MM.1S (cell line): ENCODE results near the gene C1orf56.

ENCODE experiments used
- DNase-seq: peaks from one replicate; pipeline ENCODE4 v3.0.0-alpha.2; 2015
- H2AFZ ChIP-seq: fragments of 300-600 bp; sonication (generic); 2 replicates; pipeline ENCODE4 v1.6.0; 2016; ENCODE audit warnings: antibody characterized with exemption, low read length
- H3F3A ChIP-seq: fragments of 300-600 bp; sonication (generic); 2 replicates; pipeline ENCODE4 v1.6.1; 2016; ENCODE audit warnings: mild to moderate bottlenecking, antibody characterized with exemption, low read length, moderate library complexity, mixed read lengths; ENCODE audit not compliant: insufficient read depth
- H3K27ac ChIP-seq: fragments of 300-600 bp; sonication (generic); 2 replicates; pipeline ENCODE4 v1.5.1; 2016; ENCODE audit warnings: mild to moderate bottlenecking, low read length
- H3K27me3 ChIP-seq: fragments of 300-600 bp; sonication (generic); replicated peaks from 2 replicates; pipeline ENCODE4 v1.6.0; 2016; ENCODE audit warnings: low read length; ENCODE audit not compliant: insufficient read depth
- H3K36me3 ChIP-seq: fragments of 300-600 bp; sonication (generic); replicated peaks from 2 replicates; pipeline ENCODE4 v1.6.1; 2016; ENCODE audit warnings: mild to moderate bottlenecking, low read length, mixed read lengths; ENCODE audit not compliant: insufficient read depth
- H3K4me1 ChIP-seq: fragments of 300-600 bp; sonication (generic); 2 replicates; pipeline ENCODE4 v1.6.1; 2016; ENCODE audit warnings: low read length, mixed read lengths
- H3K4me2 ChIP-seq: fragments of 300-600 bp; sonication (generic); 2 replicates; pipeline ENCODE4 v1.6.0; 2016; ENCODE audit warnings: low read depth, low read length
- H3K4me3 ChIP-seq: fragments of 300-600 bp; sonication (generic); 2 replicates; pipeline ENCODE4 v1.5.1; 2016; ENCODE audit warnings: low read length, mixed read lengths
- H3K79me2 ChIP-seq: fragments of 300-600 bp; sonication (generic); 2 replicates; pipeline ENCODE4 v1.6.1; 2016; ENCODE audit warnings: mixed run types, low read length, mixed read lengths
- H3K9ac ChIP-seq: fragments of 300-600 bp; sonication (generic); 2 replicates; pipeline ENCODE4 v1.6.1; 2016; ENCODE audit warnings: low read length, mixed read lengths
- H3K9me2 ChIP-seq: fragments of 300-600 bp; sonication (generic); replicated peaks from 2 replicates; pipeline ENCODE4 v1.6.1; 2016; ENCODE audit warnings: mild to moderate bottlenecking, low read length, mixed read lengths; ENCODE audit not compliant: insufficient read depth
- H3K9me3 ChIP-seq: fragments of 300-600 bp; sonication (generic); replicated peaks from 2 replicates; pipeline ENCODE4 v1.6.1; 2016; ENCODE audit warnings: mild to moderate bottlenecking, low read length, mixed read lengths; ENCODE audit not compliant: insufficient read depth
- H4K20me1 ChIP-seq: fragments of 300-600 bp; sonication (generic); 2 replicates; pipeline ENCODE4 v1.6.1; 2016; ENCODE audit warnings: mild to moderate bottlenecking, low read length, moderate library complexity, mixed read lengths; ENCODE audit not compliant: insufficient read depth
- EZH2 ChIP-seq: fragments of 300-600 bp; sonication (generic); optimal IDR thresholded peaks from 2 replicates; pipeline ENCODE3; 2017; ENCODE audit warnings: low read depth, mild to moderate bottlenecking, antibody characterized with exemption, low read length, mixed read lengths
- EZH2phosphoT487 ChIP-seq: fragments of 300-600 bp; sonication (generic); IDR thresholded peaks from 2 replicates; pipeline ENCODE4 v1.6.1; 2018; ENCODE audit warnings: antibody characterized with exemption, low read length
- TF ChIP-seq, protein P1 (sequence below): fragments of 300-600 bp; sonication (generic); IDR thresholded peaks from 2 replicates; pipeline ENCODE4 v1.5.1; 2016; ENCODE audit warnings: antibody characterized with exemption, low read length, mixed read lengths

C1orf56 gene

DNA sequence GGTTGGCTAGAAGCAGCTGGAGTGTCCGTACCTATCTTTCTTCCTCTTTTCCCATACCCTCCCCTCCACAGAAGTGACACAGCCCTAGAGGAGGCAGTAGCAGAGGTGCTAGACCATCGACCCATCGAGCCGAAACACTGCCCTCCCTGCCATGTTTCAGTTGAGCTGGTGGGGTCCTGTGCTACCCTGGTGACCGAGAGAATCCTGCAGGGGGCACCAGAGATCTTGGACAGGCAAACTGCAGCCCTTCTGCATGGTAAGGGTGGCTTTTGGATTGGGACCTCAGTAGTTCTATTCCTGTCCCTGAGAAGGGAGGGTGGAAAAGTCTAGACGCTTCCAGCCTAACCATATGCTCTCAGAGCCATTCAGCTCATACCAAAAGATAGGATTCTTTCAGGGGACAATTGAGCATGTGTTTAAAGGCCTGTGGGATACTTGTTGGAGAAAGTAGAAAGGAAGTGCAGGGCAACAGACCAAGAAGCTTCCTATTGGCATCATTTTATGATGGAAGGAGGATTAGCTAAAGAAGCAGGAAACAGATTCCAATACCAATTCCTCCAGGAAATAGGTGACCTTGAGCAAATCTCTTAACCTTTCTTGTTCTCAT lies 22.9 kb upstream of the C1orf56 start:
- Histone ChIP-seq H3K4me3 (no peak overlapping the region), H3K4me1 (no peaks in the 10 kb centered on the region), H3K4me2 (no peak overlapping the region), H3K9me3 (no peaks in the 10 kb centered on the region), H3F3A (no peaks in the 10 kb centered on the region), H3K9ac (no peak overlapping the region), H4K20me1 (no peaks in the 10 kb centered on the region), H3K36me3 (no peaks in the 10 kb centered on the region), H2AFZ (no peak overlapping the region), H3K27me3 (no peaks in the 10 kb centered on the region), H3K79me2 (no peaks in the 10 kb centered on the region), H3K27ac (no peak overlapping the region), H3K9me2 (no peaks in the 10 kb centered on the region)
- TF ChIP-seq, protein P1, sequence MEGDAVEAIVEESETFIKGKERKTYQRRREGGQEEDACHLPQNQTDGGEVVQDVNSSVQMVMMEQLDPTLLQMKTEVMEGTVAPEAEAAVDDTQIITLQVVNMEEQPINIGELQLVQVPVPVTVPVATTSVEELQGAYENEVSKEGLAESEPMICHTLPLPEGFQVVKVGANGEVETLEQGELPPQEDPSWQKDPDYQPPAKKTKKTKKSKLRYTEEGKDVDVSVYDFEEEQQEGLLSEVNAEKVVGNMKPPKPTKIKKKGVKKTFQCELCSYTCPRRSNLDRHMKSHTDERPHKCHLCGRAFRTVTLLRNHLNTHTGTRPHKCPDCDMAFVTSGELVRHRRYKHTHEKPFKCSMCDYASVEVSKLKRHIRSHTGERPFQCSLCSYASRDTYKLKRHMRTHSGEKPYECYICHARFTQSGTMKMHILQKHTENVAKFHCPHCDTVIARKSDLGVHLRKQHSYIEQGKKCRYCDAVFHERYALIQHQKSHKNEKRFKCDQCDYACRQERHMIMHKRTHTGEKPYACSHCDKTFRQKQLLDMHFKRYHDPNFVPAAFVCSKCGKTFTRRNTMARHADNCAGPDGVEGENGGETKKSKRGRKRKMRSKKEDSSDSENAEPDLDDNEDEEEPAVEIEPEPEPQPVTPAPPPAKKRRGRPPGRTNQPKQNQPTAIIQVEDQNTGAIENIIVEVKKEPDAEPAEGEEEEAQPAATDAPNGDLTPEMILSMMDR, result peak; percentile 96
- TF ChIP-seq EZH2phosphoT487, result no peak
- peak; percentile 83 for DNase-seq

DNA sequence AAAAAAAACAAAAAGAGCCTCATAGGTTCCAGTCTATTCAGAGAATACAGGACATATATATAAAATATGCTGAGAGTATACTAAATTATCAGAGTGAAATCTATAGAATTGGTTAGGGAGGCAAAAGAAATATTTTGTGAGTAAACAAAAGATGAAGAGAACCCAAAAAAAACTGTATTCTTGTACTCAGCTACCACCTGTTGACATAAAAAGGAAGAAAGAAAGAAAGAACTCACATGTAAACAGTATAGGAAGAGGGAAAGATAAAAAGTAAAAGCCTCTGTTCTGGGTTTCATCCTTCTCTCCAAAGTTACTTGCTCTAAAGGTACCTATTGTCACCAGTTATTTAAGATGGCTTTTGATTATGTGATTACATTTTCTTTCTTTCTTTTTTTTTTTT lies 21.1 kb upstream of the C1orf56 start:
- no peak overlapping the region for H3K4me2 ChIP-seq
- no peaks in the 10 kb centered on the region for H3F3A ChIP-seq
- H3K36me3 ChIP-seq, result no peaks in the 10 kb centered on the region; the same call in 1 of the 2 replicates
- TF ChIP-seq, protein P1, result no peak
- TF ChIP-seq EZH2 (no peak), EZH2phosphoT487 (no peak)
- H3K27ac ChIP-seq, result no peak overlapping the region
- DNase-seq, result no peak
- H3K9me3 ChIP-seq, result no peaks in the 10 kb centered on the region
- H3K27me3 ChIP-seq, result no peaks in the 10 kb centered on the region
- H2AFZ ChIP-seq, result no peak overlapping the region
- no peaks in the 10 kb centered on the region for H3K9me2 ChIP-seq
- H4K20me1 ChIP-seq, result no peaks in the 10 kb centered on the region
- H3K79me2 ChIP-seq, result no peaks in the 10 kb centered on the region
- no peaks in the 10 kb centered on the region for H3K4me1 ChIP-seq
- no peak overlapping the region for H3K4me3 ChIP-seq
- H3K9ac ChIP-seq, result no peak overlapping the region

DNA sequence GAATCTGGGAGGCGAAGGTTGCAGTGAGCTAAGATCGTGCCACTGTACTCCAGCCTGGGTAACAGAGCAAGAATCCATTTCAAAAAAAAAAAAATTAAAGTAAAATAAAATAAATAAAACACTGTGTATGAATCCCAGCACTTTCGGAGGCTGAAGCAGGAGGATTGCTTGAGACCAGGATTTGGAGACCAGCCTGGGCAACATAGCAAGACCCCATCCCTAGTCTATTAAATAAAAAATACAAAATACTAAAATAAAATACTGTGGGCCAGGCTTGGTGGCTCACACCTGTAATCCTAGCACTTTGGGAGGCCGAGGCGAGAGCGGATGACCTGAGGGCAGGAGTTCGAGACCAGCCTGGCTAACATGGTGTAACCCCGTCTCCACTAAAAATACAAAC lies 15.4 kb upstream of the C1orf56 start:
- Histone ChIP-seq H3K27ac (no peak overlapping the region), H2AFZ (no peak overlapping the region), H3K4me2 (no peak overlapping the region), H3K36me3 (no peaks in the 10 kb centered on the region; the same call in 1 of the 2 replicates), H4K20me1 (no peaks in the 10 kb centered on the region), H3F3A (no peaks in the 10 kb centered on the region), H3K9ac (no peak overlapping the region), H3K9me2 (no peaks in the 10 kb centered on the region), H3K27me3 (no peaks in the 10 kb centered on the region), H3K4me1 (no peaks in the 10 kb centered on the region), H3K4me3 (no peak overlapping the region), H3K9me3 (no peaks in the 10 kb centered on the region), H3K79me2 (no peaks in the 10 kb centered on the region)
- no peak for DNase-seq
- TF ChIP-seq, protein P1, result no peak
- TF ChIP-seq EZH2, result no peak
- TF ChIP-seq EZH2phosphoT487, result no peak
